GM21526 (cell line): ENCODE measurements around the gene BRPF1.
A peak's percentile ranks its signal among the peaks of the same experiment; 100 is the strongest.

Experiments used
- ATAC-seq: cut with Tn5 transposase; IDR thresholded peaks from one replicate; pipeline ENCODE4 v1.9.1; 2021; ENCODE audit warnings: moderate library complexity; ENCODE audit not compliant: unreplicated experiment, low FRiP score

BRPF1 gene, protein sequence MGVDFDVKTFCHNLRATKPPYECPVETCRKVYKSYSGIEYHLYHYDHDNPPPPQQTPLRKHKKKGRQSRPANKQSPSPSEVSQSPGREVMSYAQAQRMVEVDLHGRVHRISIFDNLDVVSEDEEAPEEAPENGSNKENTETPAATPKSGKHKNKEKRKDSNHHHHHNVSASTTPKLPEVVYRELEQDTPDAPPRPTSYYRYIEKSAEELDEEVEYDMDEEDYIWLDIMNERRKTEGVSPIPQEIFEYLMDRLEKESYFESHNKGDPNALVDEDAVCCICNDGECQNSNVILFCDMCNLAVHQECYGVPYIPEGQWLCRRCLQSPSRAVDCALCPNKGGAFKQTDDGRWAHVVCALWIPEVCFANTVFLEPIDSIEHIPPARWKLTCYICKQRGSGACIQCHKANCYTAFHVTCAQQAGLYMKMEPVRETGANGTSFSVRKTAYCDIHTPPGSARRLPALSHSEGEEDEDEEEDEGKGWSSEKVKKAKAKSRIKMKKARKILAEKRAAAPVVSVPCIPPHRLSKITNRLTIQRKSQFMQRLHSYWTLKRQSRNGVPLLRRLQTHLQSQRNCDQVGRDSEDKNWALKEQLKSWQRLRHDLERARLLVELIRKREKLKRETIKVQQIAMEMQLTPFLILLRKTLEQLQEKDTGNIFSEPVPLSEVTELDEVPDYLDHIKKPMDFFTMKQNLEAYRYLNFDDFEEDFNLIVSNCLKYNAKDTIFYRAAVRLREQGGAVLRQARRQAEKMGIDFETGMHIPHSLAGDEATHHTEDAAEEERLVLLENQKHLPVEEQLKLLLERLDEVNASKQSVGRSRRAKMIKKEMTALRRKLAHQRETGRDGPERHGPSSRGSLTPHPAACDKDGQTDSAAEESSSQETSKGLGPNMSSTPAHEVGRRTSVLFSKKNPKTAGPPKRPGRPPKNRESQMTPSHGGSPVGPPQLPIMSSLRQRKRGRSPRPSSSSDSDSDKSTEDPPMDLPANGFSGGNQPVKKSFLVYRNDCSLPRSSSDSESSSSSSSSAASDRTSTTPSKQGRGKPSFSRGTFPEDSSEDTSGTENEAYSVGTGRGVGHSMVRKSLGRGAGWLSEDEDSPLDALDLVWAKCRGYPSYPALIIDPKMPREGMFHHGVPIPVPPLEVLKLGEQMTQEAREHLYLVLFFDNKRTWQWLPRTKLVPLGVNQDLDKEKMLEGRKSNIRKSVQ (N-terminal part only)

DNA sequence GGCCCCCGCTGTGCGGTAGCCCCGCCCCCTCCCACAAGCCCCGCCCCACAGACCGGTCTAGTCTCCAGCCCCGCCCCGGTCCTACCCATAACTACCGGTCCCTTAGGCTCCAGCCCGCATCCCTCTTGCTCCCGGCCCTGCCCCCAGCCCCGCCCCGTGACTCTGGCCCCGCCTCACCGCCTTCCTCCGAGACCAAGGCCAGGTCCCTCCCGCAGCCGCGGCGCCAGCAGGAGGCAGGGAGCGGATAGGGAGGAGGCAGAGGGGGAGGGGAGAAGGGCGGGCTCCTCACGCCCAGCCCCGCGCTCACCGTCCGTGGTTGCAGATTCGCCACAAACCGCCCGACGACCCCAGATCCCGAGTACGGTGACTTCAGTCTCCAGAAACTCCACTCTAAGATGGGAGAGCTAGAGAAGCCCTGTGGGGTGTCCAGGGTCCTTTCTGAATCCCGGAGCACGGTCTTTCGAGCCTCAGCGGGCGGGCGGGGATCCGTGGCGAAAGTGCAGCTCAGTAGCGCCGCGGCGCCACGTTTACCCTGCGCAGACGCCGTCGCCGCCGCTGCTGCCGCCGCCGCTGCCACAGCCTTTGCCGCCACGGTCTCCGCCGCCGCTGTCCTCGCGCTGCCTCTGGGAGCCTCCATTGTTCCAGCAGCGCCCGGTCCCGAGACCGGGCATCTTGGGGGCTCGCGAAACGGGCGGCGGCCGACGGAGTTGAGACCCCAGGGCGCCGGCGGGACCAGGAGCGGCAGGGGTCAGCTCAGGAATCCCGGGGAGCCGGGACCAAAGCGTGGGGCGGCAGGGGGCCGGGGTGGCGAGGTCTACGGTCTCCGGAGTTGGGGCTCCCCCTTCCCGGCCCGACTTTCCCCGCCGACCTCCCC is at the start of gene BRPF1:
Gene BRPF1, plus strand, starts transcription at position 530 of the 874 bp plus-strand sequence. CDS start 2,406 bp downstream, outside the sequence.
- ATAC-seq, result peak; percentile 92

GRCh38 chr3:9682096-9682495 is 49.4 kb upstream of the BRPF1 start:
- no peak for ATAC-seq

GRCh38 chr3:9683426-9683825 is 48.1 kb upstream of the BRPF1 start:
- no peak for ATAC-seq

- no peak for ATAC-seq
Observed at GRCh38 chr3:9685216-9686049, 46.1 kb upstream of the BRPF1 start.

GRCh38 chr3:9686050-9686550 is 45.4 kb upstream of the BRPF1 start:
- no peak for ATAC-seq

DNA sequence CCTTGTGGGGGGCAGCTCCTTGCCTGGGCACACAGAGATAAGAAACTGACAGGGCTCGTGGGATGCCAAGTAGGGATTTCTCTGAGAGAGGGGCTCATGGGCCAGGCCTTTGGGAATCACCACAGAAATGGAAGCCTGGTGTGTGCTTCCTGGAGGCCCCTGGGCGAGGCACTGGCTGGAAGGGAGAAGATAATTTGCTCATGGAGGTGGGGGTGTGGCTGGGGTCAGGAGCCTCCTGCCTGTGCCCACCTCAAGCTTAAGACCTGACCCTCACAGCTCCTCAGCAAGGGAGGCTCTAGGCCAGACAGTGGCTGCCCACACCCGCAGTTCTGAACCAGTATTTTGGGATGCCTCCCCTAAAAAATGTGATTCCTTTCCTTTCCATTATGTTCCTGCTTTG is 44.8 kb upstream of the BRPF1 start:
- no peak for ATAC-seq

GRCh38 chr3:9687514-9687913 is 44.0 kb upstream of the BRPF1 start:
- no peak for ATAC-seq

DNA sequence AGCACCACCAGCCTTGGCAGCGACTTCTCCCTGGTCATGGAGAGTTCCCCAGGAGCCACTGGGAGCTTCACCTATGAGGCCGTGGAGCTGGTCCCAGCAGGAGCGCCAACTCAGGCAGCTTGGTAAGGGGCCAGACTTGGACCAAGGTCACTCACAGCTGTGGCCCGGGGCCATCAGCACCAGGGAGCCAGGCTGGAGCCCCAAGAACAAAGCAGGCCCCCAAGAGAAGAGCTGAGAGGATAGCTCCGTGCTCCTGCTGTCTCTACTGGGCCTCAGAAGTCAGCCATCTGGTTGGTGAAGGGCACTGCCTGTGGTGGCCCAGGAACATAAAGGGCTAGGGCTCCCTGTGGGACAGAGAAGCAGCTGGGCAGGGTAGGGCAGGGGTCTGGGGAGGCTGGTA is 42.6 kb upstream of the BRPF1 start:
- ATAC-seq, result no peak

- ATAC-seq, result no peak
Observed at GRCh38 chr3:9689757-9690156, 41.8 kb upstream of the BRPF1 start.

- peak; percentile 82 for ATAC-seq
Observed at GRCh38 chr3:9690451-9691450, 40.8 kb upstream of the BRPF1 start.

- ATAC-seq, result no peak
Observed at GRCh38 chr3:9691636-9692035, 39.9 kb upstream of the BRPF1 start.

- ATAC-seq, result no peak
Observed at GRCh38 chr3:9692416-9692815, 39.1 kb upstream of the BRPF1 start.

- ATAC-seq, result no peak
Observed at GRCh38 chr3:9695345-9695744, 36.2 kb upstream of the BRPF1 start.

DNA sequence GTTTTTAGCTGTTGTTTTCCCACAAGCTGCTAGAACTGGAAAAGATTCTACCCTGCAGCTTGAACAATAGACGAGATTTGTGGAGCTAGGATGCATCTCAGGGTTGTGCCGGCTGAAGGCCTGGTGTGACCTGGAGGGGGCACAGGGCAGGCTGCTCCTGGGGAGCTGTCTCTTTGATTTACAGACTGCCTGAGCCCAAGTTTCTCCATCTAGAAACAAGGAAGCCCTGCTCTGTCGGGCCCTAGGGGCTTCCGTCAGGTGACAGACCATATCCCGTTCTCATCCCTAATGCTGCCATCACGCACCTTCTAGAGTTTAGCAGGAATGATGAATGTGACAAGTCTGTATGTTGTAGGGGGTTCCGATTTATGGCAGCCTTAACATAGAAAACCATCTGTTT is 35.8 kb upstream of the BRPF1 start:
- ATAC-seq, result no peak

DNA sequence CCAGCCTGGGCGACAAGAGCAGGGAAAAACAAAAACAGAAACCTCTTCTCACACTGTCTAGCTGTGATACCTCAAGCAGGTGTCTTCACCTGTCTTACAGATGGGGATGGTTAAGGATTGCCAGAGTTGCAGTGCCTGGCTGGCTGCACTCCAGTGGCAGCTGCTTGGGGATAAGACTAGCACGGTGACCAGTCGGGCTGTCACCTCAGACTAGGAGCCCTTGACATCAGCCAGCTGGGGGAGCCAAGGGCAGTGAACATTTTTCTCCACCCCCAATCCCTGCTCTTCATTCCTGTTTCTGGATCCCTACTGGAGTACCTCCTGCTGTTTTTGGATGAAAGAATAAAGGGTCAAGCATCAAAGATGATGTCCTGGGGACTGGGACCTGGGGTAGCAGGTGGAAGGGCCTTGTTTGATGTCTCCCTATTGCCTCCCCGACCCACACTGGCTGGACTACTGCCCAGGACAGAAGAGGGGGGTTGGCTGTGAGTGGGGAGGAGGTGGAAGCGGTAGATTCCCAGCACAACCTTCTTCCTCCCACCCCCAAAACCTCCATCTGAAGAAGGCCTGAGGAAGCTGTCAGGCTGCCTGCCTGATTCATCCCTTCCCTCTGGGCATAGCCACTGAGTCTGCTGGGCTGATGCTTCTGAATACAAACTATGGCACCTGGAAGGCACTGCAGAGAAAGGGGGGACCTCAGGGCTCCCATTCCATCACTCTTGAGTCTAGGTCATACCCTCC is 34.9 kb upstream of the BRPF1 start:
- no peak for ATAC-seq

- ATAC-seq, result no peak
Observed at GRCh38 chr3:9697892-9698291, 33.6 kb upstream of the BRPF1 start.

GRCh38 chr3:9698293-9698692 is 33.2 kb upstream of the BRPF1 start:
- no peak for ATAC-seq
